H9 (cell line): Measurements from ENCODE around the gene KCNS3. TPM values are rescaled to one million over a fixed set of nuclear protein-coding genes. Genes with fewer than 3 reads are reported as not detected.

Experiments used
- DNase-seq: peaks from one replicate; pipeline ENCODE4 v3.0.0-alpha.2; 2017
- H2AFZ ChIP-seq: one replicate; pipeline ENCODE4 v1.6.1; 2013; ENCODE audit warnings: mild to moderate bottlenecking, low read length, control low read depth, moderate library complexity
- H2AK5ac ChIP-seq: 2 replicates; pipeline ENCODE4 v1.6.1; 2013; ENCODE audit warnings: low read length, control low read depth, mixed read lengths; ENCODE audit not compliant: insufficient read length
- H2BK120ac ChIP-seq: one replicate; pipeline ENCODE4 v1.6.1; 2013; ENCODE audit warnings: low read depth, mild to moderate bottlenecking, low read length, control low read depth, inconsistent platforms; ENCODE audit not compliant: poor library complexity, severe bottlenecking
- H2BK12ac ChIP-seq: 2 replicates; pipeline ENCODE4 v1.6.1; 2013; ENCODE audit warnings: low read length, control low read depth, mixed read lengths, low read depth; ENCODE audit not compliant: insufficient read length
- H2BK15ac ChIP-seq: 2 replicates; pipeline ENCODE4 v1.6.1; 2013; ENCODE audit warnings: low read depth, low read length, control low read depth
- H2BK20ac ChIP-seq: one replicate; pipeline ENCODE4 v1.6.1; 2013; ENCODE audit warnings: low read depth, mild to moderate bottlenecking, low read length, control low read depth, inconsistent platforms; ENCODE audit not compliant: poor library complexity, severe bottlenecking
- H2BK5ac ChIP-seq: 2 replicates; pipeline ENCODE4 v1.6.1; 2013; ENCODE audit warnings: low read length, control low read depth, mixed read lengths; ENCODE audit not compliant: insufficient read length
- H3K14ac ChIP-seq: 2 replicates; pipeline ENCODE4 v1.6.1; 2013; ENCODE audit warnings: low read length, control low read depth; ENCODE audit not compliant: insufficient read depth
- H3K18ac ChIP-seq: 2 replicates; pipeline ENCODE4 v1.6.1; 2013; ENCODE audit warnings: low read depth, mild to moderate bottlenecking, mixed read lengths, low read length, control low read depth; ENCODE audit not compliant: insufficient read length
- H3K23ac ChIP-seq: 2 replicates; pipeline ENCODE4 v1.6.1; 2013; ENCODE audit warnings: low read length, control low read depth, mixed read lengths, low read depth; ENCODE audit not compliant: insufficient read length
- H3K23me2 ChIP-seq: 2 replicates; pipeline ENCODE4 v1.6.1; 2013; ENCODE audit warnings: low read depth, mild to moderate bottlenecking, mixed read lengths, low read length, control low read depth; ENCODE audit not compliant: insufficient read length, poor library complexity, severe bottlenecking
- H3K27ac ChIP-seq: 2 replicates; pipeline ENCODE4 v1.5.1; 2013; ENCODE audit warnings: low read length, control low read depth, mixed read lengths, low read depth; ENCODE audit not compliant: insufficient read length
- H3K27me3 ChIP-seq: 2 replicates; pipeline ENCODE4 v1.6.1; 2013; ENCODE audit warnings: low read length, control low read depth, inconsistent platforms; ENCODE audit not compliant: insufficient read depth
- H3K4ac ChIP-seq: 2 replicates; pipeline ENCODE4 v1.6.1; 2013; ENCODE audit warnings: low read depth, mild to moderate bottlenecking, control low read depth, inconsistent platforms, low read length, moderate library complexity
- H3K4me1 ChIP-seq: 2 replicates; pipeline ENCODE4 v1.6.1; 2013; ENCODE audit warnings: low read length, control low read depth, inconsistent platforms; ENCODE audit not compliant: insufficient read depth
- H3K4me2 ChIP-seq: 2 replicates; pipeline ENCODE4 v1.6.1; 2013; ENCODE audit warnings: low read length, control low read depth, mixed read lengths; ENCODE audit not compliant: insufficient read length, insufficient read depth
- H3K56ac ChIP-seq: 2 replicates; pipeline ENCODE4 v1.6.1; 2013; ENCODE audit warnings: low read depth, mild to moderate bottlenecking, mixed read lengths, low read length, control low read depth; ENCODE audit not compliant: insufficient read length
- H3K79me1 ChIP-seq: 2 replicates; pipeline ENCODE4 v1.6.1; 2013; ENCODE audit warnings: low read depth, mild to moderate bottlenecking, moderate library complexity, low read length, control low read depth, inconsistent platforms; ENCODE audit not compliant: insufficient read depth, poor library complexity, severe bottlenecking
- H3K79me2 ChIP-seq: 2 replicates; pipeline ENCODE4 v1.6.1; 2013; ENCODE audit warnings: low read length, control low read depth, inconsistent platforms; ENCODE audit not compliant: insufficient read depth
- H3K9ac ChIP-seq: 2 replicates; pipeline ENCODE4 v1.6.1; 2013; ENCODE audit warnings: low read length, control low read depth, mixed read lengths; ENCODE audit not compliant: insufficient read length; ENCODE audit errors: extremely low read depth
- H3K9me3 ChIP-seq: one replicate; pipeline ENCODE4 v1.6.1; 2013; ENCODE audit warnings: low read depth, low read length, inconsistent platforms; ENCODE audit not compliant: control insufficient read depth
- H3T11ph ChIP-seq: one replicate; pipeline ENCODE4 v1.6.1; 2013; ENCODE audit warnings: mild to moderate bottlenecking, low read length, control low read depth, inconsistent platforms
- H4K20me1 ChIP-seq: one replicate; pipeline ENCODE4 v1.6.1; 2013; ENCODE audit not compliant: control insufficient read depth, insufficient read length, insufficient read depth
- H4K5ac ChIP-seq: 2 replicates; pipeline ENCODE4 v1.6.1; 2013; ENCODE audit warnings: low read depth, mild to moderate bottlenecking, mixed read lengths, low read length, control low read depth; ENCODE audit not compliant: insufficient read length
- H4K8ac ChIP-seq: replicated peaks from 2 replicates; pipeline ENCODE4 v1.6.1; 2013; ENCODE audit warnings: low read length, control low read depth, mixed read lengths, low read depth; ENCODE audit not compliant: insufficient read length
- H4K91ac ChIP-seq: 2 replicates; pipeline ENCODE4 v1.6.1; 2013; ENCODE audit warnings: low read depth, mild to moderate bottlenecking, moderate library complexity, mixed read lengths, low read length, control low read depth; ENCODE audit not compliant: insufficient read length
- H3K27ac Mint-ChIP-seq, 3 experiments: 2 replicates in 2 of 3; 3 replicates in 1 of 3; pipeline ENCODE4 v1.8.0; 2020 to 2021; ENCODE audit warnings: mixed read lengths in 3 of 3, mild to moderate bottlenecking in 1 of 3, moderate library complexity in 1 of 3
- H3K27me3 Mint-ChIP-seq: 2 replicates; pipeline ENCODE4 v1.8.0; 2021; ENCODE audit warnings: low read depth, mild to moderate bottlenecking, moderate library complexity, mixed read lengths
- H3K36me3 Mint-ChIP-seq, 3 experiments: 2 replicates in 2 of 3; 3 replicates in 1 of 3; pipeline ENCODE4 v1.8.0; 2020 to 2021; ENCODE audit warnings: low read depth in 3 of 3, mixed read lengths in 3 of 3; ENCODE audit not compliant: insufficient read depth in 1 of 3
- H3K4me1 Mint-ChIP-seq, 2 experiments: 2 replicates each; pipeline ENCODE4 v1.8.0; 2020; ENCODE audit warnings: mixed read lengths in 2 of 2
- H3K4me3 Mint-ChIP-seq, 2 experiments: 2 replicates in 1 of 2; 3 replicates in 1 of 2; pipeline ENCODE4 v1.8.0; 2020 to 2021; ENCODE audit warnings: mild to moderate bottlenecking in 2 of 2, mixed read lengths in 2 of 2, moderate library complexity in 1 of 2
- H3K9me3 Mint-ChIP-seq, 2 experiments: 2 replicates in 1 of 2; 3 replicates in 1 of 2; pipeline ENCODE4 v1.8.0; 2020; ENCODE audit warnings: mild to moderate bottlenecking in 2 of 2, mixed read lengths in 2 of 2, moderate library complexity in 1 of 2
- CTCF ChIP-seq: fragments of 200-600 bp; sonication (generic); conservative IDR thresholded peaks from 3 replicates; pipeline ENCODE4 v1.8.0; 2021; ENCODE audit warnings: antibody characterized with exemption, mild to moderate bottlenecking
- WGBS: extraction: QIAGEN DNeasy Blood & Tissue Kit; methylation state at CpG from one replicate; pipeline ENCODE4 v1.1.7; 2013; ENCODE audit warnings: missing lambda C conversion rate, low lambda C conversion rate, mixed read lengths; ENCODE audit not compliant: insufficient read length; ENCODE audit errors: extremely low coverage; 5-methylcytosine and 5-hydroxymethylcytosine counted together
- total RNA-seq: library from RNA; stranded (reverse); gene quantifications from 2 replicates; pipeline ENCODE4 v1.2.1, GENCODE V29; 2021

The KCNS3 gene
- total RNA-seq, 1 experiment from 2014 or later, result 8.0 TPM

- Histone ChIP-seq H3K18ac (no peak overlapping the region), H2AFZ (no peak overlapping the region), H3K14ac (no peak overlapping the region), H3K4ac (no peak overlapping the region), H3K4me2 (no peak overlapping the region), H4K8ac (no peak overlapping the region), H3K27me3 (no peaks in the 10 kb centered on the region), H3K23ac (no peak overlapping the region), H3K56ac (no peak overlapping the region), H3K23me2 (no peaks in the 10 kb centered on the region), H3K9ac (no peak overlapping the region), H4K5ac (no peak overlapping the region), H2BK15ac (no peak overlapping the region), H2BK20ac (no peak overlapping the region), H3K79me1 (no peaks in the 10 kb centered on the region), H2AK5ac (no peak overlapping the region), H2BK12ac (no peak overlapping the region), H3K79me2 (no peaks in the 10 kb centered on the region), H4K91ac (no peak overlapping the region), H3K27ac (no peak overlapping the region), H2BK5ac (no peak overlapping the region), H4K20me1 (no peaks in the 10 kb centered on the region), H2BK120ac (no peak overlapping the region), H3K9me3 (no peaks in the 10 kb centered on the region), H3K4me1 (no peaks in the 10 kb centered on the region), H3T11ph (no peak overlapping the region)
- Mint-ChIP-seq H3K4me1 (peaks cover 4 to 6% of the 10 kb centered on the region in 2 experiments), H3K9me3 (no peaks in the 10 kb centered on the region), H3K27me3 (peaks cover 2% of the 10 kb centered on the region), H3K4me3 (no peak overlapping the region; a peak in 1 of 5 replicates), H3K27ac (no peak overlapping the region), H3K36me3 (no peaks in the 10 kb centered on the region)
- DNase-seq, result peak; percentile 44
- no CpG with 5 or more reads among the region's 4 CpGs for WGBS
- no peak; the same call in 2 of the 3 replicates for TF ChIP-seq CTCF
Measured at GRCh38 chr2:17853799-17854198, 24.7 kb upstream of the KCNS3 start.
